ENCODE data around the gene CKAP5.
"Not testable (repeated sequence)": the region's sequence is repeated elsewhere in the genome, so short reads cannot be mapped to it uniquely, and the experiment has no call there.

CKAP5 gene

GRCh38 chr11:46850829-46851380 is 4.8 kb upstream of the CKAP5 start:
- no peak for DNase-seq

GRCh38 chr11:46849631-46850030 is 3.6 kb upstream of the CKAP5 start:
- DNase-seq: no peak

GRCh38 chr11:46846510-46846830 is 390 bp upstream of the CKAP5 start:
- DNase-seq: no peak

- no peak for DNase-seq
These were observed 690 bp downstream of the CKAP5 start for GRCh38 chr11:46845440-46845739.

- DNase-seq: no peak
These were observed 6.0 kb downstream of the CKAP5 start for GRCh38 chr11:46840116-46840515.

- no peak for DNase-seq
These were observed 7.6 kb downstream of the CKAP5 start for GRCh38 chr11:46838501-46838900.

GRCh38 chr11:46837860-46838259 is 8.2 kb downstream of the CKAP5 start:
- no peak for DNase-seq

- DNase-seq: no peak
These were observed 9.2 kb downstream of the CKAP5 start for GRCh38 chr11:46836870-46837269.

- DNase-seq: no peak
These were observed 9.6 kb downstream of the CKAP5 start for GRCh38 chr11:46836431-46836830.

GRCh38 chr11:46835897-46836296 is 10.2 kb downstream of the CKAP5 start:
- DNase-seq: no peak

GRCh38 chr11:46834821-46835220 is 11.3 kb downstream of the CKAP5 start:
- DNase-seq: no peak

- DNase-seq: no peak
These were observed 13.4 kb downstream of the CKAP5 start for GRCh38 chr11:46832511-46833214.

GRCh38 chr11:46827995-46828394 is 18.1 kb downstream of the CKAP5 start:
- no peak for DNase-seq

GRCh38 chr11:46826310-46827044 is 19.6 kb downstream of the CKAP5 start:
- DNase-seq: peak; percentile 76

- no peak for DNase-seq
These were observed 37.2 kb downstream of the CKAP5 start for GRCh38 chr11:46808799-46809431.

- DNase-seq: no peak
These were observed 44.2 kb downstream of the CKAP5 start for GRCh38 chr11:46801694-46802470.

GRCh38 chr11:46800177-46800576 is 45.9 kb downstream of the CKAP5 start:
- DNase-seq: no peak

GRCh38 chr11:46799725-46800124 is 46.4 kb downstream of the CKAP5 start:
- DNase-seq: not testable (repeated sequence)

- no peak for DNase-seq
These were observed 67.7 kb downstream of the CKAP5 start for GRCh38 chr11:46778416-46778815.

GRCh38 chr11:46776878-46777277 is 69.2 kb downstream of the CKAP5 start:
- DNase-seq: no peak

- DNase-seq: no peak
These were observed 76.4 kb downstream of the CKAP5 start for GRCh38 chr11:46769636-46770221.

GRCh38 chr11:46766656-46767055 is 79.4 kb downstream of the CKAP5 start:
- no peak for DNase-seq

GRCh38 chr11:46762248-46762647 is 83.8 kb downstream of the CKAP5 start:
- DNase-seq: no peak
